NCI-H2196 treated with DMSO at 0.1 percent for 48 hours (cell line): ENCODE data around the gene OTOG.
A peak's percentile ranks its signal among the peaks of the same experiment; 100 is the strongest.

Experiments used
- DNase-seq: peaks from one replicate; lab custom pipeline; 2025; ENCODE audit not compliant: unreplicated experiment; lab: John Stamatoyannopoulos, UW

OTOG gene, protein sequence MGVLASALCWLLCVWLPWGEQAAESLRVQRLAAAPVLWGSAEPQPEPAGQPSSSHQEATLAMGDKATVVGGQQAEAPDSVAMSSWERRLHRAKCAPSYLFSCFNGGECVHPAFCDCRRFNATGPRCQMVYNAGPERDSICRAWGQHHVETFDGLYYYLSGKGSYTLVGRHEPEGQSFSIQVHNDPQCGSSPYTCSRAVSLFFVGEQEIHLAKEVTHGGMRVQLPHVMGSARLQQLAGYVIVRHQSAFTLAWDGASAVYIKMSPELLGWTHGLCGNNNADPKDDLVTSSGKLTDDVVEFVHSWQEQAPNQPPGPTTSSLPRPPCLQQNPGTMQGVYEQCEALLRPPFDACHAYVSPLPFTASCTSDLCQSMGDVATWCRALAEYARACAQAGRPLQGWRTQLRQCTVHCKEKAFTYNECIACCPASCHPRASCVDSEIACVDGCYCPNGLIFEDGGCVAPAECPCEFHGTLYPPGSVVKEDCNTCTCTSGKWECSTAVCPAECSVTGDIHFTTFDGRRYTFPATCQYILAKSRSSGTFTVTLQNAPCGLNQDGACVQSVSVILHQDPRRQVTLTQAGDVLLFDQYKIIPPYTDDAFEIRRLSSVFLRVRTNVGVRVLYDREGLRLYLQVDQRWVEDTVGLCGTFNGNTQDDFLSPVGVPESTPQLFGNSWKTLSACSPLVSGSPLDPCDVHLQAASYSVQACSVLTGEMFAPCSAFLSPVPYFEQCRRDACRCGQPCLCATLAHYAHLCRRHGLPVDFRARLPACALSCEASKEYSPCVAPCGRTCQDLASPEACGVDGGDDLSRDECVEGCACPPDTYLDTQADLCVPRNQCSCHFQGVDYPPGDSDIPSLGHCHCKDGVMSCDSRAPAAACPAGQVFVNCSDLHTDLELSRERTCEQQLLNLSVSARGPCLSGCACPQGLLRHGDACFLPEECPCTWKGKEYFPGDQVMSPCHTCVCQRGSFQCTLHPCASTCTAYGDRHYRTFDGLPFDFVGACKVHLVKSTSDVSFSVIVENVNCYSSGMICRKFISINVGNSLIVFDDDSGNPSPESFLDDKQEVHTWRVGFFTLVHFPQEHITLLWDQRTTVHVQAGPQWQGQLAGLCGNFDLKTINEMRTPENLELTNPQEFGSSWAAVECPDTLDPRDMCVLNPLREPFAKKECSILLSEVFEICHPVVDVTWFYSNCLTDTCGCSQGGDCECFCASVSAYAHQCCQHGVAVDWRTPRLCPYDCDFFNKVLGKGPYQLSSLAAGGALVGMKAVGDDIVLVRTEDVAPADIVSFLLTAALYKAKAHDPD (N-terminal part only)

DNA sequence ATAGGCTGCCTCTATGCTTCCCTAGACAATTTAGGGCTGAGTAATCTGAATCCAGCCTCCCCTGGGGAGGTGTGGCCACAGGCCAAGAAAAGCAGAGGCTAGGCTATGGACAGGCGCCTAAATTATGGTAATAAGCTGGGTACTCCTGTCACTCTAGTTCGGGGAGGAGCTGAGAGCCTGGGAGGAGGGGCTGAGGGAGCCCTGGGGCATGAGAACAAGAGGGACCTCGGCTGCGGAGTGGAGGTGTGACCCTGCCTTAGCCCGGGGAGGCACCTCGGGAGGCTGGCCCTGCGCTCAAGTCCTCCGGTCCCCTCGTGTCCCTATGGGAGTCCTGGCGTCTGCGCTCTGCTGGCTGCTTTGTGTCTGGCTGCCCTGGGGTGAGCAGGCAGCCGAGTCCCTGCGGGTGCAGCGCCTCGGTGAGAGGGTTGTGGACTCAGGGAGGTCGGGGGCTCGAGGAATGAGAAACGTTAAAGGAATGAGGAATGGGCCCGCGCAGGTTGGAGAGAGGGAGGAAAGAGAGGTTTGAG, at the start of gene OTOG:
OTOG (plus strand) TSS at position 209 of the 527 bp plus-strand sequence; CDS start at position 323, 114 bp downstream.
- peak; percentile 57 for DNase-seq

DNA sequence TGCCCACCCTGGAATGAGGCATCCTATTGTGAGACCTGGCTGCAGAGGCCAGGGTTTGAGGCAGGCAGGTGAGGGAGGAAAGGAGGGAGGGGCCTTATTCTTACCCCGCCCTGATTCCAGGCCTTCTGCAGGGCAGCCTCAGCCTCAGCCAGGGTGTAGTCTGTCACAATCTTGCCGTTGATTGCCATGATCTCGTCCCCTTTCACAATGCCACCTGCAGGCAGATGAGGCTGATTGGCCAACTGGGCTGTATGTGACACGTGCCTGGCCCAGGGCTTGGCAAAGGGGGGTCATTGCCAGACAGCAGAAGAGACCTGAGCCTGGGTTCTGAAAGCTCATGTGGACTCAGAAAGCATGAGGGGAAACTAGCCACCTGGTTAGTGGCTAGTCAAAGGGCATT, 49.0 kb upstream of the OTOG start:
- DNase-seq = peak; percentile 58

DNA sequence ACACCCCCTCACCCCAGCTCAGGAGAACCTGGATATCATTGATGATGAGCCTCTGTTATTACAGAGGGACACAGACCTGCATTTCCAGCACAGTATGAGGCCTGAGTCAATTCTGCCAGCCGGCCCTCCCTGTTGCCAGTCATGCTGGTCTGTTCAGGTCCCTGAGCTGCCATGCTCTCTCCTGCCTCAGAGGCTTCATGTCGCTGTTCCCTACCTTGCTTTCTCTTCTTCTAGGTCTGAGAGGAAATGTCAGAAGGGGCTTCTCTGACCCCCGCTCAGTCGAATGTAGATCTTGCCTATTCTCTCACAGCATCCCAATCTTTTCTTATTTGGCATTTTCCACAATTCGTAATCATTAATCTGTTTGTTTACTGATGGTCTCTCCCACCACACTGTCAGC, 48.6 kb upstream of the OTOG start:
- DNase-seq = no peak

DNA sequence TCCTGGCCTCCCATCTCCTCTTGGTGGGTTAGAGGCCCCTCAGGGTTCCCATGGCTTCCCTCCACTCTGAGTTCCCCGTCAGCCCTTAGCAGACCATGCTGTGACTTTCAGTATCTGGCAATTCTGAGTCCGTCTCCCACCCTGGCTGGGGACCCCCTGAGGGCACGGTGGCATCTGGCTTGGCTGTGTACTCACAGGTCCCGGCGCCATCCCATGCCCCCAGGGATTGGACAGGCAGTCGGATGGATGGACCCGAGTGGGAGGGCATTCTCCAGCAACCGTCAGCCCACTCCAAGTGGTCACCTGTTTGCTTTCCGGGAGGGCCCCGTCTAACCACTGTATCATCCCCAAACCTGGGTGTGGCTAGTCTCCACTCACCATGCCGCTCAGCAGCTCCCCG, 46.4 kb upstream of the OTOG start:
- DNase-seq = no peak

DNA sequence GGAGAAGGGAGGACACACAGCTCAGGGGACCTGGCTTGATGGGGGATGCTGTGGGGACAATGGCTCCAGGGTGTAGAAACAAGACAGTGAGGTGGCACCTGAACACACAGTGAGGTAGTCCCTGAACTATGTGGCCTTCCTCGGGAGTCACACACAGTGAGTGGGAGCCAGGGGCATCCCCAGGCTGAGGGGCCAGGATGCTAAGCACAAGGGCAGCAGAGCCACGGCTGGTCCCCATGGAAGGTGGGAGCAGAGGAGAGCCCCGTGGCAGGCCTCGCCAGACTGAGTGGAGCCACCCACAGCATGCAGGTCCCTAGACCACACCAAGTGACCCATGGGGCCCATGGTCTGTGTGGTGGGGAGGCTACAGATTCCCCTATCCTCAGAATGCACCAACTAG, 44.4 kb upstream of the OTOG start:
- DNase-seq = no peak

DNA sequence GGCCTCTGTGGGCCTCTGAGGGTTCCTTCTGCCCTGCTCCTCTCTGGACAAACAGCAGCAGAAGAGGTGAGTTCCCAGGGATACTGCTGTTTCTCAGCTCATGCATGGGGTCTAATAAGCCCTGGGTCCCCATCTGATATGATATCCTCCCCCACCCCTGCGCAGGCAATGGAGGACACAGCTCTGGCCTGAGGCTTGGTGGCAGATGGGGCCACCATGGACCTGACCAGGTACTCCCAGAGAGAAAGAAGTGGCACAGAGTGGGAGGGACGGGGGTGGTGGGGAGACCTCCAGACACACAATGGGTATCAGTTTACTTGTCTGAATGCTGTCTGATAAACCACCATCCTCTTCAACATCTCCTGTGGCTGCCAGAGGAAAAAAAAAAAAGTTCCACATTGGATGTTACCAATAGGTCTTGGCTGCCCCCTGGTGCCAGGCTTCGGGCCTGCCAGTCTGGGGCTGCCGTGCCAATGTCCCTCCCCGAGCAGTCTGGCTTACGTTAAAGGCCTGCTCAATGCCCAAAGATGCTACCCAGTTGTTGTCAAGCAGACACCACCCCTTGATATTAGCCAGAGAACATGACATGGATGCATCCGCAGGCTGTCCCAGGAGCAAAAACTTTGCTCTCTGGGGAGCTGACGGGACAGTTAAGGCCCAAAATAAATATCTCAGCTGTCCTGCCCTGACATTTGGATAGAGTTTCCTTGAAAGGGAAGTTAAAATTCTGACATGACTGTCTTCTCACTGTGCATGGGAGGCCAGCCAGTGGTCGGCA, 42.5 kb upstream of the OTOG start:
- peak; percentile 41 for DNase-seq

DNA sequence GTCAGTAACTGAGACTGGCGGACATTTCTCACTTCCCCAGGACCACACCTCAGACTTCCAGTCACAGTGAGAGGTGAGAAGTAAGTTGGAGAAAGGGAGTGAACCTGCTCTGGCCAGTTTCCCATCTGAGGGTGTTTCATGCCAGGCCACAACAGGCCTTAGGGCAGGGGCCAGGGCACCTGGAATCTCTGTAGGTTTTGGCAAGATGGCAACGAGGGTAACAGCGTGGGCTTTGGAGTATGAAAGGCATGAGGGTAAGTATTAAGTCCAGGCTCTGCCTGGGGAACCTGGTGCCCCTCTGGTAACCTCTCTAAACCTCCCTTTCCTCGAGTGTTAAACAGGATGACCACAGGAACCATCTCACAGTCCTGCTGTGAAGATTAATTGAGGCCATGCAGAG, 41.9 kb upstream of the OTOG start:
- no peak for DNase-seq

DNA sequence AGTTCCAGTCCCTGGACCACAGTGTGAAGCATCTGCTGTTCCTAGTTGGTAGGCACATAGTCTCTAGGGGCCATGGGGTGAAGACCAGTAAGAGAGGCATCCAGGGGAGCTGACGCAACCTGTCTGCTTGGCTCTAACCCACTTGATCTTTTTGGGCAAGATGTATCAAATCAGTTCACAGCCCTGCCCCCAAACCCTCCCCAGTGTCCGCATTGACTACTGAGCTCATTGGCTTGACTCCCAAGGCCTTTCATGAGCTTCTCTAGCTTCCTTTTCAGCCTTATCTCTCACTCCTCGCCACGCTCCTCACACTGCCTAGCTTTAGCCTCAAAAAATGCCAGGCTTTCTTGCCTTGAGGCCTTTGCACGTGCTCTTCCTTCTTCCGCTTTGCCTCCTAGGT, 40.7 kb upstream of the OTOG start:
- DNase-seq = no peak

DNA sequence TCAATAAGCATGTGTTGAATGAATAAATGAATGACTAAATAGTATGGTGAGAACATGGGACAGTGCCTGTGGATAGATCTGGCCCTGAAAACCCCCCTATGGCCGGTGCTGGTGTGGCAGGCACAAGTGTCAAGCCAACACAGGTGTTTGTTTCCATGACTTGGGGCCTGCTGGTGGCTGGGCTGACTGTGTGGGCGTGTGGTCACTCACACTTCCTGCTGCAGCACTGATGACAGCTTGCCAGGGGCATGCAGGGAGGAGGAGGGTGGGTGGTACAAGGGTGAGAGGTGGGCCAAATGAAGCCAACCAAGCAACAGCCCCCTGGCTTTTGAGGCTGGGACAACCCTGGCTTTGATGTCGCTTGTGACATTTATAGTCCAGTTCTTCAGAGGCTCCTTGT, 40.1 kb upstream of the OTOG start:
- no peak for DNase-seq

DNA sequence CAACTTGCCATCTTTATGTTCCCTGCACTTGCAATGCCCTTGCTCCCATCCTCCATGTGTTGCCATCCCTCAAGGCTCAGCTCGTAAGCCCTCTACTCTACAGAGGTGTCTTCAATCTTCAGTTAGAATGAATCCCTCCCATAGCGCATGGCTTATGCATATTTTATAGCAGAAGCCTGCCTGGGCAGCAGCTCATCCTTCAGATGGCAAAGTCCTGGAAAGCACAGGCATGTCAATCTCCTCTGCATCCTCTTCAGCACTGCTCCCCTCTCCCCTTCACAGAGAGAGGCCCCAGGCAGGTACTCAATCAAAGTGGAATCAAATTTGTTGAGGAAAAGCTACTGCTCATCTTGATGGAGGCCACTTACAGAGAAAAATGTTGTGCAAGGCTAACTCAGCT, 39.3 kb upstream of the OTOG start:
- no peak for DNase-seq

DNA sequence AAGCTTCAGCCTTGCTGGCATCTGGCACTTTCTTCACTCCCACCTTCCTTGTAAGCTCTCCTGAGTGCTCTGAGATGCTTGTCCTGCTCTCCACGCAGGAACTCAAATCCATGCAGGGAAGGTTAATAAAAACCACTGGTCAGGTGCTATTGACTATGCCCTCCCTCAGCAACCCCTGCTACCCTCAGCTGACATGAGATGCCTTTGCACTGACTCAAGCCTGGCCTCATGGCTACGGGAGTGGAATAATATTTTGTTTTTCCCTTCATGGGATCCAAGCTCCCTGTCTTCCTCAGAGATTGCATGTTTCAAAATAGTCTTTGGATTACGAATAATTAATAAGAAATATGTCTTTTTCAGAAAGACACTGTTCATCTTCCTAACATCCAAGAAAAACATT, 38.8 kb upstream of the OTOG start:
- no peak for DNase-seq

DNA sequence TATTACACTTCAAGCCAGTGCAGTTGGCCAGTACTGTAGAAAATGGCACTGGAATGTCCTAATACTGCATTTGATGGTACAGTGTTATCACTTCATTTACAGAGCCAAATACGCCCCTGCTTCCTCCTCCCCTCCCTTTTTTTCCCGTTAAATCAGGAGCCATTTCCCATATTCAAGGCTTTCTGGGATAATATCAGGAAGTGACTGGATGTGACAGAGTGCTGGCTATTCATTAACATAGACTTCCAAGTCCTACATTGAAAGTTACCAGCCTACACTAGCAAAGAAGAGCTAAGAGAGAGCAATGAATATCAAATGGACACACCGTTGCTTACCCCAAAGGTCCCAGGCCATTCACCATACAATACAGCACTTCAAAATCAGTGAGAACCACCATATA, 38.3 kb upstream of the OTOG start:
- DNase-seq = no peak

DNA sequence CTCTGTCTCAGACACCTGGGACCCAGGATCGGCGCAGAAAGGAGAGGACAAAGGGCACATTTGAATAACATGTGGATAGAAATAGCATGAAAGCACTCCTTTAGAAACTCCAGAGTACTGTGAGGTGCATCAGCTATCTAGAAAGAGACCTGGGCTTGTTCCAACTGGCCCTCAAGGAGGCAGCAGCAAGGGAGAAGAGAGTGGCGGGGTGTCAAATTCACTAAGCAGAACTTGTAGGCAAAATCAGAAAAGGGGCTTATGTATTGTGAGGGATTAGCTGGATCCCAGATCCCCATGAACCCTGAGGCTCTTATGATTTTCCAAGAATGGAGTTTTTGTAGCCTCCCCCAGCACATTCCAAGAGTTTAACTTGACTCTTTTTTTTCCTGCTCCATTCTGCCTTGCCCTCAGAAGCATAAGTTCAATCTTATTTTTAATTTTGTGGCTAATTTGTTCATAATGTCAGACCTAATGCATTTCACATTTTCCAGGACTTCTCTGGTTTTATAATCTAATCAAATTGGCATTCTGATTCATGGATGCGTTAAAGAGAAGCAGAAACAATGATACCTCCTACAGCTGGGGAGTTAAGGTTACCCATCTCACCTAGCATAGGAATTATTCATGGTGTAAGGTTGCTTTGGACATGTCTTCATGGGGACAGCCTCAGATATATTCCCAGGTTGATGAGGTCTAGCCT, 36.4 kb upstream of the OTOG start:
- no peak for DNase-seq

DNA sequence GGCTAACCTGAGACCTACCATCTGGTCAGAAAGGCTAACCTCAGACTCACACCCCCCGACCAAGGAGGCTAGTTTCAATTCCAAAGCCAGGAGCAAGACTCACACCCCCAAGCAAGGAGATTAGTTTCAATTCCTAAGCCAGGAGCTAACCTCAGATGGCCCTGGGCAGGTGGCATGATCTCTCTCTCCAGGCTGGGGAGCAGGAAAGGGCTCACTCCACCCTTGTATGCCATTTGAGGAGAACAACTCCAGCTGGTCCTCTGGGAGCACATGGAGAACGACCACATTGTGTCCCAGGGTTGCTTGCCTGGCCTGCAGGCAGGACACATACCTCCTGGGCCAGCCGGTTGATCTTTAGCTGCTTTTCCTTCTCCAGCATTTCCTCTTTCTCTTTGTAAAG, 35.5 kb upstream of the OTOG start:
- no peak for DNase-seq

DNA sequence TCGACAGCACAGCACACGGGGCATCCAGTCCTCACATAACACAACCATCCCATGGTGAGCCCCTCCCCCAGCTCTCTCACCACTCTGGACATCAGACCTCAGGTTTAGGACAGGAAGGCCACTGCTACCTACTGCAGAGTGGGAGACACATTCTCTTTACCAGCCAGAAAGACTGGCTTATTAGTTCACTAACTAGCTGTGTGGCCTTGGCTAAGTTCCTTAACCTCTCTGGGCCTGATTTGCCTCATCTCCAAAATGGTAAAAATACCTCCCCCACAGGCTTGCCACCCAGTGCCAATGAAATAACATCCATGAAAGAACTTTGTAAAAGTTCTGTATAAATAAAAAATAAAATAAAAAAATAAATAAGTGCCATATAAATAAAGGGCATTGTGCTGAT, 35.0 kb upstream of the OTOG start:
- DNase-seq = no peak

DNA sequence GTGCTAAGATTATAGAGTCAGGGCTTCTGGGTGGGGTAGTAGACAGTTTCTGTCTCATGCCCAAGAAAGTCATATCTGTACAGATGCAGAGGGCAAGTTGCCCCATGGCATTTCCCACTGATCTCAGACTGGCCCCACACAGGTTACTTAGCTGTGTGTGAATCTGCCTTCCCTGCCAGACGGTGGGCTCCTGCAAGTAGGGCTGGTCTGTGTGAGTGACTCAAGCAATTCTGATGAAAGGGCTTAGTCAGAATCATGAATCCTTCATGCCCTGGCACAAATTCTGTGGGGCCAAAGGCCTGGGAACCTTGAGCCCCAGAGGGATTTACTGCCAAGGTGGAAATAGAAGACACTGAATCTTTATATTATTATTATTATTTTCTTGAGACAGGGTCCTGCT, 33.2 kb upstream of the OTOG start:
- no peak for DNase-seq

DNA sequence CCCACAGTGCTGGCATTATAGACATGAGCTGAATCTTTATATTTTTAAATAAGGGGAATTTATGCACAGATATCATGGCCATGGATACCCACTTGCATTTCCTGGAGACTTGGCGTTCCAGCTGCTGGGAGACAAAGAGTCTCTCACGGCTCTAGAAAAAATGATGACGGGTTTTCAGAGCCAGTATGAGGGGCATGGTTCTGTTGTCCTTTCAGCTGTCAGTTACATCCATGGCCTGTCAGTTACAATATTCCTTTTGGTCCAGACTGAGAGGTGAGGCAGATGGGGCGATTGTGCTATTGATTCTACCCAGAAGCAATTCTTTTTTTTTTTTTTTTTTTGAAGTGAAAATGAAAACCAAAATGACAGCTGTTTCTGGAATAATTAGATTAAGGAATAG, 32.6 kb upstream of the OTOG start:
- no peak for DNase-seq

DNA sequence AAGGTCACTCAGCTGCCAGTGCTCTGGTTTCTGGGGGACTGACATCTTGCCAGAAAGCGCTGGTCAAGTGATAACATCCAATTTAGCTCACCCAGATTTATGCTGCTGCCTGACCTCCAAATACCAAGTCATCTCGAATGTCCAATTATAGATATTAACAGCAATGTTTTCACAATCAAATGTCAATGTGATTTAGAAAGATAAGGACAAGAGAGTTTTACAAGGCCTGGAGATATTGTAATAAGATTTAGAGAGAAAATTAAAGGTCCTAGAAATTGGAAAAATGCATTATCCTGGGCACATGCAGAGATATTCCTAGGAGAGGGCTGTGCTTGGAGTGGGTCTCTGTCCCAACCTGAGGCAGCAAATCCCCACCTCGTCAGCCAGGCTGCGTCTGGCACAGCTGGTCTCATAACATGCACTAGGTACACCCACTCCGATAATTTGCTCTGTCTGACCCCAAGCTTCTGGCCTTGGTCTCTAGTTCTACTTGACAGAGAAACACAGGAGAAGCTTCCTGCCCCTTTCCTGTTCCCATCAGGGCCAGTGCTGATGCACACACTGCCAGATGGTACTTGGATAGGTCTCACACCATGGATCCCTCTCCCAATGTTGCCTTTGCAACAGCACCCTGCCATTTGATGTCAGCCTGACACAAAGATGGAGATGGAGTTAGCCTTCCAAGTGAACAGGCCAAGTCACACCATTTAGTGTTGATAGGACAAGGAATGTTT, 31.4 kb upstream of the OTOG start:
- DNase-seq = no peak

DNA sequence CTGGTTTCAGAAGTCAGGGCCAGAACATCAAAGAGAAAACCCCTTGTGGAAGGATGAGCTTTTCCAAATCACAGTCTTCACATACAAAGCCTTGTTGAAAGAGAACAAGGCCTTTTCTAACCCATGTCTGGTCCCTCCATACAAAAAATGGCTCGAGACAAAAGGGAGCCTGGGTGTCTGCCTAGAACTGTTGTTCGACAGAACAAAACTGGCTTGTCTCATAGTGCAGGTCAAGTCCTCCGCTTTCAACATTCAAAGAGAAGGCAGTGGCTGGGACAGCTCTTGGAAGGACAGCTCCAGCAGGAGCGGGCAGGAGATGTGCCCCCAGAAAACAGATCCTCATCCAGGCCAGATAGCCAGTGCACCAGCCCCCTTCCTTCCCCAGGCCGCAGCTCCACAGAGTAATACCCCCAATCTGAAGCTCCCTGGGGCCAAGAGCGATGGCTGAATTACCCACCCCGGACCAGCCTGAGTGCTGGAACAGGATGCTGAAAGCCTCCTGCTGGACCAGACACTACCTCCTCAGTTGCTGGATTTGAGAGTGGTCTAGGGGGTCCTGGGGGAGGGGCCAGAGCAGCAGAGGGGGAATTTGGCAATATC, 30.4 kb upstream of the OTOG start:
- no peak for DNase-seq
